RPMI8226 (cell line): ENCODE measurements around the gene SFXN5.
A peak's percentile ranks its signal among the peaks of the same experiment; 100 is the strongest.

Experiments used
- DNase-seq: peaks from one replicate; pipeline ENCODE4 v3.0.0-alpha.2; 2015

SFXN5 gene

DNA sequence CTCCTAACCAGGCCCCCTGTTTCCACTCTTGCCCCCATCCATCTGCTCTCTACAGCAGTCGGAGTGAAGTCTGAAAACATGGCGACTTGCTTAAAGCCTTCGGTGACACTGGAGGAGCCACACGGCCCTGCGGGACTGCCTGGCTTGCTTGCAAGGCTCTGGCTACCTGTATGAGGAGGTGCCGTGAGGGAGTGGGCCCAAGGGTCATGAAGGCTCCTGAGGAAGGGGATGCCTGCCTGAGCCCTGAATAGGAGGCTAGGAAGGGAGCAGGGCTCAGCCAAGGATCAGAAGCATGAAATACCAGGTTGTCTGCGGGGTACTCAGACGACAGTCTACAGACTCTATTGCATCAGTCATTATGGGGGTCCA is 78.8 kb downstream of the SFXN5 start:
- DNase-seq = no peak

- no peak for DNase-seq
Observed at GRCh38 chr2:72991980-72992733, 79.4 kb downstream of the SFXN5 start.

DNA sequence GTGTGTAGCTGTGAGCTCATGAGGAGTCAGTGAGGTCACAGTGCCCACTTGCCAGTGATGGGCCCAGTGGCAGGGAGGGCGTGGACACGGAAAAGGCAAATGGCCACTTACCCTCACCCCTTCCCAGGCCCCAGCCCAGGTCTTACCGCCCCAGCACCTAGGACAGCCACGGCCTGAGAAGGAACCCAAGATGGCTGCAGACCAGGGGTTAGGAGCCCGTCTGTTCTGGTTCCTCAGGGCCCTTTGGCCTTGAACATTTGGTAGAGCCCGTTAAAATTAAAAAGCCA is 80.1 kb downstream of the SFXN5 start:
- DNase-seq = no peak

- no peak for DNase-seq
Observed at GRCh38 chr2:72990695-72991438, 80.6 kb downstream of the SFXN5 start.

DNA sequence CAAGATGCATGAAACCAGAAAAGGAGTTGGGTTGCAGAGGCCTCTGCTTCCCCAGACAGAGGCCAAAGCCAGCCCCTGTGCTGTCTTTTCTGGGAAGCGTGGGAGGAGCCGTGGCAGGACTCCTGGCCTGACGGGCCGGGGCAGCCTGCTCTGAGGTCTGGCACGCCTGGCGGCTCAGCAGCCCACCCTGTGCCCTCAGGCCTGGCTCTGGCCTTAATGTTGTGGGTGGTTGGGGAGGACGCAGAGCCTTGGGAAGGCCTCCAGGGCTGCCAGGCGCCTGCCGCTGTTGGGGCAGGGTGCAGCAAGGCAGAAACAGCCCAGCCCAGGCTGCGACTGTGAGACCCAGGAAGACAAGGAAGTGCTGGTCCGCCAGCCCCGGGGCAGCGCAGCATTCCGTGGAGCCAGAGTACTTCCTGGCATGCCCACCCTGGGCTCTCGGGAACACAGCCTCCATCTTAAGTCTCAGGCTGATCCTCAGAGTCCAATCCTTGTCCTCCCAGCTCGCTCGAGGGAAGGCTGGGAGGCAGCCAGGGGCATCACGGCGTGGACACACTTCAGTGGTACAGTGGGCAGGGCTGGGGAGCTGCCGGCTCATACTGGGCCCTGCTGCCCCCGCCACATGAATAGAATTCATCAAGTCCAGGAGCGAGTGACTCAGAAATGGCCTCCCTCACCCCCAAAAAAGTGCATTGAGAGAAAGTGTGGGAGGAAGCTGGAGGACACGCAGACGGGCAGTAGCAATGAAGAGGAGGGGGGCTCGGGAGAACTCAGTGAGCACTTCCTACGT is 81.5 kb downstream of the SFXN5 start:
- DNase-seq = no peak

- no peak for DNase-seq
Observed at GRCh38 chr2:72988726-72989273, 82.7 kb downstream of the SFXN5 start.

- DNase-seq = no peak
Observed at GRCh38 chr2:72988041-72988440, 83.5 kb downstream of the SFXN5 start.

DNA sequence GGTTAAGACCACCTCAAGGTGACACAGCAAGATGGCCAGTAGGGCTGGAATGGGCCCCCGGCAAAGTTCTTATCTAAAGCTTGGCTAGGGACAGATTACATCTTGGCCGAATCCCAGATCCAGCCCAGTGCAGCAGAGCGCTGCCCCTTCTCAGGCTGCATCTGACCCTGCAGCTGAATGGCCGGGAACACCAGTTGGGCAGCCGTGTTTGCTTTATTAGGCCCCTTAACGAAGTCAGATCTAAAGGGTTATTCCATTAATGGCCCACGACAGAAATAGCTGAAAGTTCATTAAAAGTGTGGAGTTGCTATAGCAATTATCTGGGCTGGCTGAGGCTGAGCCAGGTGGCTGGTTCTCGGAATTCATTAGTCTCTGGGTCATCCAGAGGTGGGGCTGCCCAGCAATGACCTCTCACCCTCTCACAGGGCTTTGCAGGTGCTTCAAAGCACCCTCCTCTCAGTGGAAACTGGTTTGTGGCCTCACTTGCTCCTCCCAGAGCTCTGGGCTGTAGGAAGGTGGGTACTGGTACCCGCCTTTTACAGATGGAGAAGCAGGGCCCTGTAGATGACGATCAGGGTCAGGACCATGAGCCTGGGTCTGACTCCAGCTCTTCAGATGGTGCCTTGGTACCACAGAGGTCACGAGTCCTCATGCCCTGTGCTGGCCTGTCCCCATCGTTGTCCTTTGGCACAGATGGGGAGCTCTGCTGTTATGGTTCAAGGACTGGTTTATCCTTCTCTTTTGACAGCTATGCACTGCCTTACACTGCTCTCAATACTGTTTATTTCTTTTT is 85.4 kb downstream of the SFXN5 start:
- no peak for DNase-seq

DNA sequence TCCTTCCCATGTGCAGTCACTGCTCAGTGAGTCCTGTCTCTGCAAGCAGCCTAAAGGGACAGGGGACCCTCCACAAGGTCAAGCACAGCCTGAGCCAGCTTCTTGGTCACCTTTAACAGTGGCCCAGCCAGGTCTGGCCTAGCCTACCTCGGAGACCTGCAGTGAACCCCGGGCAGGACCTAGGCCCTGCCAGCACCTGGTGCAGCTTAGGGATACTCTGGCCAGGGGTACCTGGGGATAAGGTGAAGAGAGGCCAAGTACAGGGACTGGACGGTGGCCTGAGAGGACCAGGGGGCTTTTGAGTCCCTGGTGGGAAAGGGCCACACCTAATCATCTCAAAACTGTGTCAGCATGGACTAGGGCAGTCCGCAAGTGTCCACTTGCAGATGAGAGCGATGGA is 86.4 kb downstream of the SFXN5 start:
- DNase-seq = no peak

- DNase-seq = no peak
Observed at GRCh38 chr2:72984172-72984671, 87.3 kb downstream of the SFXN5 start.

GRCh38 chr2:72983500-72984161 is 87.9 kb downstream of the SFXN5 start:
- no peak for DNase-seq

GRCh38 chr2:72982781-72983499 is 88.6 kb downstream of the SFXN5 start:
- DNase-seq = no peak

GRCh38 chr2:72982219-72982618 is 89.3 kb downstream of the SFXN5 start:
- no peak for DNase-seq

DNA sequence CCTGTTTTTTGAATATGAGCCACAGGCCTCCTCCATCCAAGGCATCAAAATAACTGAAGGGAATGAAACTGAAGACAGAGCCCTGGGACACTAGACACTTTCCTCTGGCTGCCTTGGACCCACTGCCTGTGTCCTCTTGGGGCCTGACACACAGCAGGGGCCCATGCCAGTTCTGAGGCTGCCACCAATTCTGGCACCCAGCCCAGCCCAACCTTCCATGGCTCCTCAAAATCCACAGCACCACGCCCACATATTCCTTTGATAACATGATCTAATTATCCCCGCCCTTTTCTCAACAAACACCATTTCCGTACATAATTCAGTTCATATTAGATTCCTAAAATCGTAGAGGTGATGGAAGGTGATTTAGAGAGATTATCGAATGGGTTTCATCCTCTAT is 90.0 kb downstream of the SFXN5 start:
- no peak for DNase-seq

GRCh38 chr2:72980535-72981217 is 90.8 kb downstream of the SFXN5 start:
- DNase-seq = no peak

GRCh38 chr2:72979896-72980295 is 91.6 kb downstream of the SFXN5 start:
- DNase-seq = peak; percentile 19

DNA sequence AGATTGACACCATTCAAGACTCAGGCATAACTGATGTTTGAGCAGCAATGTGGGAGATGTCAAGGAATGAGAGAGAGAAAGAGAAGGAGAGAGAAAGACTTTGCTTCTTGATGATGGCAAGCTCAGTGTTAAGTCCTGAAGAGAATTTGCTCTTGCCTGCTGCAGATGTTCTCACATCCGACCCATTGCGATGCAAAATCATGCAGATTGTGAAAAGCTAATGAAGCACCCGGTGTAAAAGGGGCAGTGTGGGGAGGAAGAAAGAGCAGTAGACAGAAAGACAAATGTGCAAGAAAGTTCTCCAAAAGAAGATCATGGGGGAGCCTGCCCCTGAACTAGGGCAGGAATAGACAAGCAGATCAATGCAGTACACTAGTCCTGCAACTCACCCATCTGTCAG is 96.5 kb downstream of the SFXN5 start:
- DNase-seq = no peak

DNA sequence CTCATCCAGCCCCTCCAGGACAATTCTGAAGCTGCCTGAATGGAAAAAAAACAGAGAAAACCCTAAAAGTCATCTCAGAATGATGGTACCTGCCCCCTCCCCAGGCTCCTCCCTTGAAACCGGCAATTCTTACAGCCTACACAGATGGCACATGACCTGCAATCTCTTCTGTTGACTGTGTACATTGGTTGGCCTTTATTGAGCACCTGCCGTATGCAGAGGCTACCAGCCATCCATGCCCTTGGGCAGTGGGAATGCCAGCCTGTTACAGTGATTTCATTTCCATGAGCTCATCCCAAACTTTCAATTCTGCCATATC is 97.1 kb downstream of the SFXN5 start:
- no peak for DNase-seq

- DNase-seq = peak; percentile 70
Observed at GRCh38 chr2:72973566-72974435, 97.7 kb downstream of the SFXN5 start.

DNA sequence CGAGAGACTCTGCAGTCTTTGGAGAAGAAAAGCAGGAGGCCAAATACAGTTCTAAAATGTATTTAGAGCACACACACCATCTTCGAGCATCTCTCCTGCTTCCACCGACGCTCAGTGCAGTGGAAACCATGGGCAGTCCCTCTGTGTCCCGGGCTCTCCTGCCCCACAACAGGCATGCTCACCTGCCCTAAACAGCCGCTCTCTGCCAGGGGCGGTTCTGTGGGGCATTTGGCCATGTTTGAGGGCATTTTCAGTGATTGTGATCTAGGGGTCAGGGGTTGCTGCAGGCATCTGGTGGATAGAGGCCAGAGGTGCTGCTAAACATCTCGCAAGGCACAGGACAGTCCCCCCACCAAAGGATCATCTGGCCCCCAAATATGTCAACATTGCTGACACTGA is 98.4 kb downstream of the SFXN5 start:
- DNase-seq = no peak
